SW 1271 (cell line): ENCODE data around the gene ANO3.
A peak's percentile ranks its signal among the peaks of the same experiment; 100 is the strongest.
"Not testable (repeated sequence)": the region's sequence is repeated elsewhere in the genome, so short reads cannot be mapped to it uniquely, and the experiment has no call there.

Source experiments
- DNase-seq, 2 experiments: peaks; one replicate each; lab custom pipeline; 2025; lab: John Stamatoyannopoulos, UW

ANO3 gene

DNA sequence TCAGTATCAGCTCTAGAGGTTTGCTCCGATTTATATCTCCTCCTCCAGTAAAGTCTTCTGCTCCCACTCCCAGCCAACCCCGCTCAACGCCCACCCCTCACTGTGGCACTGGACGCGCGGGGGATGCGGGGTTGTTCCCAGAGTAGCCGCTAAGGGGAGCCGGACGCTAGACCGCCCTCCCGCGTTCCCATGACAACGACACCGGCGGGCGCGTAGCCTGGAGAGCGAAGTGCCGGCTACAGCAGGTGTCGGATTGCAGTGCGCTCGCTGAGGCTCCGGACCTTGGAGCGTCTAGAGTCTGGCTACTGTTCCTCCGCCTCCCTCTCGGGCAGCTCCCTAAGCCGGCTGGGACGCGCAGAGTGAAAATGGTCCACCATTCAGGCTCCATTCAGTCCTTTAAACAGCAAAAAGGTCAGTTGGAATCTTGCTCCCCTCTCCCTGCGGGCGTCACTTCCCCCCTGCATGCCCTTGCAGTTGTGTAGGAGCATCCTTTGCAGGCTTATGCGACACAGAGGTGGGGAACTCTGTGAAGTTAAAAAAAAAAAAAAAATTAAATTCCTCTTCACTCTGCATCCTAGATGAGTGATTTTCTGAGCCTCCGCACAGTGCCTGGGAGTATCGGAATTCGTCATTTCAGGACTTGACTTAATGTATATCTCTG is at the start of gene ANO3:
ANO3 (plus strand) TSS at position 220 of the 661 bp plus-strand sequence; CDS start at position 366, 146 bp downstream.
- DNase-seq, result peak in 1 of 2 experiments; percentile 39

DNA sequence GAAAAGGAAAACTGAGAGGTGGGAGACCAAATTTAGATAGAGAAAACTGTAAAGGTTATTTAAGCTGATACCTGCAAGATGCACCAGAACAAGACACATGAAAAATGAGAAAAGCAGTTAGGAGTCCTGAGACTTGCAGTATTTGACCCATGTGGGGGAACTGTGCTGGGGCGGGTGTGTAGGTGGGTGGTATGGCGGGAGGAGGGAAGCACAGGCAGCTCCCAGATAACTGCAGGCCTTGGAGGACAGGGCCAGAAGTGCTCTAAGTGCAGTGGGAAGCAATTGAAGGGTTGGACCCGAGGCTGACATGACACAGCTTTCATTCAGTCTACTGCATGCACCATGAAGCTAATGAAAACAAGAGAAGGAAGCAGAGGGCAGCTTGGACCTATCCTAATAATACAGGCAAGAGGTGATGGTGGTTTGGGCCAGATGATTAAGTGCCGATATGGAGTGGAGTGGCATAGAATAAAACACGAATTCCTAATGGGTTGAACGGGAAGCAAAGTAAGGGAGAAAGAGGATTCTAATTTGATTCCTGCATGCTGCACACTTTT is 48.0 kb upstream of the ANO3 start:
- no peak for DNase-seq

DNA sequence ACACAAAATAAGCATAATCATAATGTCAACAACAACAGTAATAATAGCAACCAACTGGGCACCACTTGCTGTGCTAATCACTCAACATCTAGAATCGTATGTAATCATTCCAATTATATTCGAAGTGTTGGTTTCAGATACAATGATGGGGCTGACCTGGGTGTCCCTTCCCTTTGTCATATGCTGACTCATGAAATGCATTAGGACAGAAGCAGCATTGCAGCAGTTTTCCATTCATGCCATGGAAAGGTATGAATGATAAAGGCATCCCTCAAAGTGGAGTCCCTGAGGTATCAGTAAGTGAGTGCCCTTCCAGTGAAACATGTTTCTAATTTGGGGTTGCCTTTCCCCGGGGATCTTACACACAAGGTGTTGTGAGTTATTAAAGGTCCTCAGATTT is 46.3 kb upstream of the ANO3 start:
- no peak for DNase-seq

DNA sequence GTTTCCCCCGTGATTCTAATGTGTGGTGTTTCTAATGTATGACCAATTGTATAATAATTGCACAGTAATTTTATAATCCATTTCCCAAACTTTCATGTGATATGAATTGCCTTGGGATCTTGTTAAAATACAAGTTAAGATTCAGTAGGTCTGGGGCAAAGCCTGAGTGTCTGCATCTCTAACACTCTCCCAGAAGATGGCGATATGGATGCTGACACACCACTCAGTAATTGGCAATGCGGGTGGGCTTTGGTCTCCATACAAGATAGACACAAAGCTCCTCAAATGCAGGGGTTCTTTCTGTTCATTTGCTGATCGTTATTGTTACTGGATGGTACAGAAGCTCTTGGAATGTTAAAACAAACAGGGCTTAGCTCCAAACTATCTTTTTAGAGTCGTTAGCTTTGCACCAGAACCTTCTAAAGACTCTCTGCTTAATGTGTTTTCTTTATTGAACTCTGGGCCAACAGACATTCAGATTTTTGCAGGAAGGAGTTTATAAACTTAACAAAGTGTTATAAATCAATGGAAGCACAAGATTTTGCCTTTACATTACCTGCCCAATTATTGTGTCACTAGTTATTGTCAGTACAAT is 45.4 kb upstream of the ANO3 start:
- peak in 1 of 2 experiments; percentile 35 for DNase-seq

DNA sequence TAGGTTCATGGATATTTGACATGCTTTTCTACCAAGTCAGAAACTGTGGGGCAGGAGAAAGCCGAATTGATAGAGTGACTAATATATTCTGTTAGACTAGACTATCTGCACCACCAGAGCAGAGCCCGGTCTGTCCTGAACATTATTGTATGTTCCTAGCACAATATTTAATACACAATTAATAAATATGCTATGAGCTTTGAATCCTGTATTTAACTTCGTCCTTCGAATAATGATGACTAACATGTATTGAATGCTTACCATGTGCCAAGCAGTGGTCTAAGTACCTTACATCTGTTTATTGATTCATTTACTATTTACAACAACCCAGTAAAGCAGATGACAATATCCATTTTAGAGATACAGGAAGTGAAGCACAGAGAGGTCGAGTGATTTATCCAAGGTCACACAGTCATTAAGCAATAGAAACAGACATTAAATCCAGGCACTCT is 44.8 kb upstream of the ANO3 start:
- no peak for DNase-seq

DNA sequence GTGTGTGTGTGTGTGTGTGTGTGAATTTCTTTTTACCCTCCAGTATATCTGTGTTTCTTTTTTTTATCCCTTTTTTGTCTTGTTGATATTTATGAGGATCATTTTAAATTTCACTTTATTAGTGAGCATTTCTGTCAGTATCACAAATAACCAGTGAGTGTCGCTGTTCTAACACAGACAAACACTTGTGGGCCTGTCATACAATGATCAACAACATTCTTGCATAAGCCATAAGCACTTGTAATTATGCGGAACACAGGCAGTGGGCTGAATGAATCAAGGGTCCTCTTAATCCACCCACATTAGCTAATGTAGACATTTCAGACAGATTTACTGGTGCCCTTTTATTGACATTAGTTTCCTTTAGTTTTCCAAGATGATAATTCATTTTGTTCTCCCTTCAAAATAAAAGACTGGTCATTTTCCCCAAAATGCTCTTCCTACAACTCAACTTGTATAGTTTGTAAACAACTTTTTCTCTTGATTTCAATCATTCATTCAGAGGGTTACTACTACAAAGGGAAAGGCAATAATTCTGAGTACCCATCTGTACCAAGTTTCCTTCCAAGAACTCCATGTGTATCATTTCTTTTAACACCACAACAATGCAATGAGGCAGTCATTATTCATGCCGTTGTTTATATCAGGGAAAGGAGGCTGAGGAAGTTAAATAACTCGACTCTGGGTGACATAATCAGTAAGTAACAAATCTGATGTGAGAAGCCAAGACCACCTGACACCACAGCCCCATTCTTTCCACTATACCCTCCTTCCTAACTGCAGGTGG is 34.5 kb upstream of the ANO3 start:
- DNase-seq, result peak in 1 of 2 experiments; percentile 35

DNA sequence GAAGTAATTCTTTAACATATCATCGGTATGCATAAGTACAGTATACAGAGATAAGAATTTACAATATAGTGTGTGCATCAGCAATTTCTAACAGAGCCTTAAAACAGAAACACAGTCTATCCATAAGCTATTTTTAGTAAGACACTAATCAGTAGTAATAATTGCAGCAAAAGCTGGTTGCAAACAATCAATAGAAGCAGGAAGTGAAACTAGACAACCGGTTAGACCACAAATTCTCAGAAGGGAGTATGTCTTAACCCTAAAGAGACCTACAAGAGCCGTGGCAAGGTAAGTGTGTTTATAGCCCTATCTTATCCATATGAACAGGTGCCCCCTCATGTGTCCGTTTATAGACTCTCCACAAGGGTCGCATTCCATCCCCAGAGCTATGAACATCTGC is 15.6 kb upstream of the ANO3 start:
- DNase-seq, result not testable (repeated sequence)

DNA sequence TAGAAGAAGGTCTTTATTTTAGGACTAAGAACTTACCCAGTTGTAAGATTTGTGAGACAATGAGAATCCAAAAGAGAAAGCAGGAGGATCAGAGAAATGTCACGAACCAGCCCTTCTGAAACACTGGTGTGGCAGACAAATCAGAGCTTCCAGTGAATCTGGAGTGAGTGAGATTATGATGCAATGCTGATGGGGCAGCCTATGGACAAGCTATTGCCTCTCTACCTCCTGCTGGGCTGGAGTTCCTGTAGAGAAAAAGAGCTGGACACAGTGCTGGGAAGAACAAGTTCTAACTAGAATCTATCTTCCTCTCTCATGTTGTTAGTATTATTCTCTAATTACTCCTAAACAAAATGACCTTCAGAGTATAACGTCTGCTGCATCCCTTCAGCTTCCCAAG is 12.0 kb upstream of the ANO3 start:
- no peak for DNase-seq

DNA sequence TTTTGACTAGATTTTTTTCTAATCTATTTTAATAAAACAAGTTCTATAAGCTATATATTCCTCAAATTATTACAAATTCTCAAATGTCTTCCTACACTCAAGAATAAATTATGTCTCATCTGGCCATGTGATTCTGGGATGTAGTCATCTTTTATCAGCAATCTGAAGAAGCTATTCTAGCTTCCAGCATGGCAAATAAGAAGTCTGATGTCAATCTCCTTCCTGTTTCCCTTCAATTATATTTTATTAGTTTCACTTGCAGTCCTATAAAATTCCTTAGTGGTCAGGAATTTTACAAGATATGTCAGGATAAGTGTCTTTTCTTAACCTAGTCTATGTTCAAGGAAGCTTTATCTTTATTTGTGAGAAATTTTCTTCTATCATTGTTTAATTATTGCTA is 10.4 kb upstream of the ANO3 start:
- no peak for DNase-seq

DNA sequence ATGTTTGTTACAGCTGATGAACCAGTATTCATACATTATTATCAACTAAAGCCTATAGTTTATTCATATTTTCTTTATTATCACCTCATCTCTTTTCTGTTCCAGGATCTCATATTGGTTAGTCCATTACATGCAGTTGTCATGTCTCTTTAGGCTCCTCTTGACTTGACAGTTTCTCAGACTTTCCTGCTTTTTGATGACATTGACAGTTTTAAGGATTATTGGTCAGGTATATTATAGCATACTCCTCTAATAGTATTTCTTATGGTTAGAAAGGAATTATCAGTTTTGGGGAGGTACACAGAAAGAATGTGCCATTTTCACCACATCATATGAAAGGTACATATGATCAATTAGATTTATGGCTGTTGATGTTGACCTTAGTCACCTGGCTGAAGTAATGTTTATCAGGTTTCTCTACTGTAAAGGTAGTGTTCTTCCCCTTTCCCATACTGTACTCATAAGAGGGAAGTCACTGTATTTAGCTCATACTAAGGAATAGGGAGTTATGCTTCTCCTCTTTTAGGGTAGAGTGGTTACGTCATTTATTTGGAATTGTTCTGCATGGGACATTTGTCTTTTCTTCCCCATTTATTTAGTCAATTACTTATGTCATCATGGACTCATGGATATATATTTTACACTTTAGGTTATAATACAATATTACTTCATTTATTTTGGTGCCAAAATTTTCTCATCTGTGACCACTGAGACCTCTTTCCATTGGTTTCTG is 9.4 kb upstream of the ANO3 start:
- no peak for DNase-seq

DNA sequence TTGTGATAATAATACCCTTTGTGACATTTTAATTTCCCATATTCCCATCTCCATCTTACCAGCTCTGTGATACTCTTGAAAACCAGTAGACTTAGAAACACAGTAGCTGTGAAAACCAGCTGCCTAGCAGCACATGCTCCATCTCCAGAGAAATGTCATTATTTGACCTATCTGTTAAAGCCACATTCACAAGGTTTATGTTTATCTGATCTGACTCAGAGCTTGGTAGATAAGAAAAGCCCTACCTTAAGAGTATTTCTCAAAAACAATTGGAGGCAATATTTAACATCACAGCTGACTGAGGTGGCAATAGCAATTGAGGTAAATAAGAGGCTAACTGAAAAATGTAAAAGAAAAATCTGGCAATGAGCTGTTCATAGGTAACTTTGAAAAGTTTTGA is 8.1 kb upstream of the ANO3 start:
- no peak for DNase-seq

DNA sequence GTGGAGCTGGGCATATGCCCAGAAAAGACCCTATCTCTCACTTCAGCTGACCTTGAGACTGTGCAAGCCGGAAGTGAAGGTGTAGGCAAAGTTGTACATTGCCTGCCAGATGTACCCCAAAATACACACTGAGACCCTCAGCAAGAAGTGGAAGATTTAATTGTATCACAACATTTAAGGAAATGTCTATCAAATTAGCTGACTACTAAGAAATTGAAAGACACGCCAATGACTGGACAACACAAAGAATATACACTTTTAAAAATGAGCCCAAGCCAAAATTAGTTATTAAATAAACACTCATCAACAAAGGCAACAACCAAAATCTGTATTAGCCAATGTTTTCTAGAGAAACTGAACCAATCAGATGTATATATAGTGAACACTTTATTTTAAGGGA is 7.7 kb upstream of the ANO3 start:
- DNase-seq, result no peak

DNA sequence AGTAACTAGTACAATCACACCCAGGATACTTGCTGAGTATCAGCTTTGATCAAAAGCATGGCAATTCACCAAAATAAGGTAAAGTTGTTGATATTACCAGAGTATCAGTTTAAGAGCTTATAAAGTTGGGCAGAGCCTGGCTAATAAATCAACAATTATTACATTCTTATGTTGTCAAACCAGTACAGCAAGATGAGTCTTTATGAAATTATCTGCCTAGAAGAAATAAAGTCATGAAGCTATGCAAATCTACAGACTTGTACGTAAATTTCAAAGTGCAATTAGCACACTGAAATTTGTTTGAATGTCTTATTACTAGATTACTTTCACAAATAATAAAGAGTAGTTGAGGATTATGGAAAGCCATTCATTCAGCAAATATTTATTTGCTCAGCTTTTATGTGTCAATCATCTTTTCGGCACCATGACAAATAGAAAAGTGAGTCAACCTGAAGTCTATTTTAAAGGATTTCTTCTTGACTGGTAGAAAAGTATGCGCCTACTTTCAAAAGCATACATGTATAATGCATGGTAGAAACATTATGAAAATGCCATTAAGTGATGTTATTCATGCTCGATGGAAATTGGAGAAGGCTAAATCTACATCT is 5.0 kb upstream of the ANO3 start:
- no peak for DNase-seq

DNA sequence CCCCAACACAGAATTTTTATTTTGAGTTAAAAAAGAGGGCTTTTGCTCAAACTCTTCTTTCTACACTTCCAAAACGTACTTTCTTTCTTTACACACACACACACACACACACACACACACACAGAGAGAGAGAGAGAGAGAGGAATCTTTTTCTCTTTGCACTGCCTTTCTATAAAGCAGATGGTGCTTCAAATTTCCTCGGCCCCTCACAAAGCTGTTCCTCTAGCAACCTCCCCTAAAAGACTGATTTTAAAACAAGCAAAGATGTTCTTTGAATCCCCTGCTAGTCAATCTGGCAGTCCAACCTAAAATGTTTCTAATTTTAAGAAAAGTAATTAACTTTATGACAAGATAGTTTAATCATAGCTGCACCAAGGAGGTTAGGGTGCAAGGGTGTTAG is 2.7 kb upstream of the ANO3 start:
- DNase-seq, result no peak

DNA sequence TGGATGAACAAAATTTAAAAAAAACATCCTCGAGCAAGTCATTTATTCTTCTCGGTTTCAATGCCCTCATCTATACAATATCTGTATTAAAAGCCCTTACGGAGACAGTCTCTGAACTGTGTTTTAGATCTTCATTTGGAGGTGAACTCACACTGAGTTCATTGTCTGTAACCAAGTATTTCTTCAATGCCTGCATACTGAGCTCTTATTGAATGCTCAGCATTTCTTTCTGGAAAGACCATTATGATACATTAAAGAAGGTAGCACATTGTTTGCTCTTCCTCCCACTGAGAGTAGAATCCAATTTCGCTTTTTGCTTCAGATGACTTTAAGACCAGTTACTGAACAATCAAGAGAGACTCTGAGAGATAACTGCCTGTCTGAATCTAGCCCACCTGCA is 1.7 kb upstream of the ANO3 start:
- no peak for DNase-seq

DNA sequence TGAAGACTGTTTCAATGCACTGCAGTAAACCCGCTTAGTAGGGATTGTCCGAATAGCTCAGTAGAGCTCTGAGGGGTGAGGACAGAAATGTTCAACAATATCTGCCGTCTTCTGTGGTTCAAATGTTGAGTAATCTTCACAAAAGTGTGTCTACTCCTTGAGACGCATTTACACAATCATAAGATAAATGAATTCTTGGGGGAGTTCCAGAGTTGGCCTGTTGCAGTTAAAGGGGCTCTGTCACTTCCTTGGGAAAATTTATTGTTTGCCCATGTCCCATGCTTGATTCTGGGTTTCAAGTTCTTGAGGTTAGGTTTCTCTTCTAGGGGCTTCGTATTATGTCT is 614 bp downstream of the ANO3 start:
- no peak for DNase-seq

DNA sequence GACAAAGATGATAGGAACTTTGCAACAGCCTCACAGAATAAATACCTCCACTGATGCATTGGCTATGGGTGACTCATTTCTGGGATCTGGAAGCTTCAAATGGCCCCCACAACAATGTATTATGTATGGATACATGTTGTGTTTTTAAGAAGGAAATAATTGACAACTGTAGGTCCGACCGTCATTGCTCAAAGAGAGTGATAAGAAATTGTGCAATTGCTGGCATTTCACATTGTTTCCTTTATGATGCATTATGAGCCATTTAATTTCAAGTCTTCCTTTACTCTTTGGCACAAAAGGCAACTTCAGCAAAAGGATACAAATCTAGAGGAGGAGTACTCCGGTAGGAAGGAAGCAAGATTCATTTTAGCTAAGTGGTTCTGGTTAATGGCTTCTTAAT is 2.0 kb downstream of the ANO3 start:
- no peak for DNase-seq

DNA sequence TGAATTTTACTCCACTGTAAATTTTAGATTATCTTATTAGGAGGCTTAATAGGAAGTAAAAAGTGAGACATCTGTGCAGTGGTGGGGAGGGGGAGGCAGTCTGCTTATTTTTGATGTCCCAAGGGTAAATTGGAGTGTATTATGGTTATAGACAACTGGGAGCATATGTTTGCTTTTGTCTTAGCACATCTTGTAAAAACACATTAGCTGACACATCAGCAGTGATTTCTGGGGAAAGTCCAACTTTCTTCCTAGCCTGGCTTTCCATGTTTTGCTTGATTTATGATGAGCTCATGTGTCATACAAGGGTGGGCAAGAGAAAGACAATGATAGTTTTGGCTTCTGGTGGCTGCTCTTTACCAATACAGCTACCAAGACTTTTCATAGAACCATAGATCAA is 4.0 kb downstream of the ANO3 start:
- no peak for DNase-seq

DNA sequence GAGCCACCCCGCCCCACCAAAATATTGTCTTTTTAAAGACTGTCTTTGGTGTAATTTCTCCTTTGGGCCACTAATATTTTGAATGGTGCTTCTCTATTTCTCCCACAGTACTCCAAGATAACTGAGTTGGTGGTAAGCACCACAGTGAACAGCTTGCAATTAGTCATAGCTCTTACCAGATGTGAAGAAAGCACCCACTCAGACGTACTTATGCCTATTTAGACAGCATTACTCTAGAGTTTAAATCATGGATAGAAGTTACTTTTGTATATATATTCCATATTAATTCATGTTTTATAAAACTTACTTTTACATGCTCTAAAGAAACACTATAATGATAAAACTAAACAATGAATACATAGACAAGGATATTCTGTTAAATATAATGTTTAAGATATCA is 12.7 kb downstream of the ANO3 start:
- no peak for DNase-seq

DNA sequence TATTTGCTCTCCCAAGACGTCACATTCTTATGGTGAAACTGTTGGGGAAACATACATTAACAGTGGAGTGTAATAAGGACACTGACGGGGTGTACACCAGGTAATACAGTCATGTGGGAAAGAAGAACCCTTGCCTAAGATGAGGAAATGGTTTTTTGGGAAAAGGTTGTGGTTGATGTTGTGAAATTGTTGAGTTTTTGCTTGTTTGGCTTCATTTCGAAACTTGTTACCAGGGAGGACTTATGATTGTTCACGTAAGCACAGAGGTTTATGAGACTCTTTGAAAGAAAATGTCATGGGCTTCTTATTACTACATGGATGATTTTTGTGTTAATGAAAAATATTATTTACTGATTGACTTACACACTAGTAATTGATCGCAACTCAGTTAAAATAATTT is 16.8 kb downstream of the ANO3 start:
- DNase-seq, result no peak

DNA sequence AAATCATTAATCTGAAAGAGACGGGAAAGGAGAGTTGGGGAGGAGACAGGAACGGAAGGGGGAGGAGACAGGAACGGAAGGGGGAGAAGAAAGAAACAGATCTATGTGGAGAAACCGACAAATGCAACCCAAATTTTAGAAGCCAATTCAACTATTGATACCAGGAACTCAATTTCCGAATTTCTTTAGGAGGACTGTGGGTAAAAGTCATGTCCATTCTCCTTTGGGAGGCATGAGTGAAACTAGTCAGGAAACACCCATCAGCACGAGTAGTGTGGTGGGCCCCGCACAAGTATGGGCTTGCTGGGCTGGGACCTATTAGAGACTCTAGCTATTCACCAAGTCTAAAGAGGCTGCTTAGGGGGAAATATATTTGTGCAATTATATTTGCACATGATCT is 18.1 kb downstream of the ANO3 start:
- DNase-seq, result no peak

DNA sequence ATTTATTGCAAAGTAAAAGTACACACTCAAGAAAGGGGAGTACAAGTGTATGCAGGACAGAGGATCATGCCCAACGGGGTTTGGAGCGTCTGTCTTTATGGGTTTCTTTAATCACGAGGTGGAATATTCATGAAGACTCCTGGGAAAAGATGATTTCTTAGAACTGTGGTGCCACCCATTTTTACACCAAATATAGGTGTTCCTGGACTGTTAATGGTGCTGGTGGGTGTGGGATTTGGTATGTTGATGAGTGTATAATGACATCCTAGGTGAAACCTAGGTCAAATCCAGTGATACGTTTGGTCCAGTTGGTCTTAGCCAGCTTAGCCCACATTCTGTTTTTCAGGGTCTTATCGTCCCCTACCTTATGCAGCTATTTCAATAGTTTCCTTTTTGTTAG is 21.1 kb downstream of the ANO3 start:
- no peak for DNase-seq
